Neutrophil (primary cell): ENCODE data around the gene PSAPL1.

ENCODE experiments used
- H3K27ac ChIP-seq: fragments of 200-600 bp; sonication (generic); 2 replicates; pipeline ENCODE4 v1.5.1; 2016; ENCODE audit warnings: mild to moderate bottlenecking, moderate library complexity
- H3K27me3 ChIP-seq: fragments of 200-600 bp; sonication (generic); 2 replicates; pipeline ENCODE4 v1.6.0; 2016; ENCODE audit warnings: mild to moderate bottlenecking
- H3K36me3 ChIP-seq: fragments of 200-600 bp; sonication (generic); 2 replicates; pipeline ENCODE4 v1.5.1; 2017
- H3K4me1 ChIP-seq, 2 experiments: fragments of 200-600 bp in 1 of 2; sonication (generic) in 1 of 2; 1 replicate in 1 of 2; 2 replicates in 1 of 2; pipeline versions ENCODE4 v1.5.1 to v1.6.1; 2013 to 2016; ENCODE audit warnings: low read depth in 1 of 2, low read length in 1 of 2, mild to moderate bottlenecking in 1 of 2, moderate library complexity in 1 of 2; ENCODE audit not compliant: control insufficient read depth in 1 of 2, insufficient read depth in 1 of 2
- H3K4me3 ChIP-seq, 2 experiments: fragments of 200-600 bp in 1 of 2; sonication (generic) in 1 of 2; 1 replicate in 1 of 2; 2 replicates in 1 of 2; pipeline ENCODE4 v1.5.1; 2013 to 2016; ENCODE audit warnings: low read depth in 1 of 2, low read length in 1 of 2, mild to moderate bottlenecking in 1 of 2, moderate library complexity in 1 of 2
- H3K9me3 ChIP-seq: fragments of 200-600 bp; sonication (generic); 2 replicates; pipeline ENCODE4 v1.5.1; 2016
- CTCF ChIP-seq: fragments of 200-600 bp; sonication (generic); IDR thresholded peaks from 2 replicates; pipeline ENCODE4 v1.5.1; 2016; ENCODE audit warnings: antibody characterized with exemption

The PSAPL1 gene

GRCh38 chr4:7381221-7381889 is 53.4 kb downstream of the PSAPL1 start:
- no peak for TF ChIP-seq CTCF
- Histone ChIP-seq H3K9me3 (no peaks in the 10 kb centered on the region), H3K27me3 (peaks cover 31% of the 10 kb centered on the region), H3K27ac (no peak overlapping the region), H3K4me3 (no peak overlapping the region), H3K4me1 (no peaks in the 10 kb centered on the region), H3K36me3 (no peaks in the 10 kb centered on the region)
